Measurements from ENCODE around the gene PLCG2. TPM values are rescaled to one million over a fixed set of nuclear protein-coding genes. Genes with fewer than 3 reads are reported as not detected.

Gene PLCG2
- polyA plus RNA-seq, 1 donor from 2014 or later, result not detected

- TF ChIP-seq EZH2 (IDR thresholded peaks at IDR 0.05; ENCODE audit: borderline replicate concordance, insufficient read depth, low read length, poor library complexity, severe bottlenecking) (no peak), CTCF (IDR thresholded peaks at IDR 0.05; ENCODE audit: poor library complexity, severe bottlenecking) (no peak), EP300 (conservative IDR thresholded peaks at IDR 0.05; ENCODE audit: poor library complexity, severe bottlenecking) (no peak), POLR2AphosphoS5 (IDR thresholded peaks at IDR 0.05) (no peak), MXI1 (conservative IDR thresholded peaks at IDR 0.05; ENCODE audit: poor library complexity, severe bottlenecking) (no peak), TAF1 (IDR thresholded peaks at IDR 0.05; ENCODE audit: low read depth) (no peak), SMC3 (conservative IDR thresholded peaks at IDR 0.05; ENCODE audit: poor library complexity) (no peak), REST (IDR thresholded peaks at IDR 0.05; ENCODE audit: borderline replicate concordance) (no peak), RAD21 (conservative IDR thresholded peaks at IDR 0.05) (no peak)
- Histone ChIP-seq H3K9ac (ENCODE audit: low read length) (no peak overlapping the region), H3K9me2 (ENCODE audit: insufficient read depth, low read length) (no peaks in the 10 kb centered on the region), H3K4me3 (ENCODE audit: low read length) (no peak overlapping the region), H3K27me3 (ENCODE audit: insufficient read depth, low read depth, low read length) (no peaks in the 10 kb centered on the region), H3K36me3 (ENCODE audit: insufficient read depth, low read length) (no peaks in the 10 kb centered on the region), H3K79me2 (replicated peaks; ENCODE audit: insufficient read depth, low read length) (no peaks in the 10 kb centered on the region), H3K27ac (ENCODE audit: low read length) (no peak overlapping the region), H3F3A (ENCODE audit: insufficient read depth, low read length, poor library complexity, severe bottlenecking) (no peaks in the 10 kb centered on the region), H4K20me1 (ENCODE audit: insufficient read depth) (no peaks in the 10 kb centered on the region), H3K4me2 (ENCODE audit: low read length) (no peak overlapping the region), H2AFZ (ENCODE audit: low read depth, low read length) (no peak overlapping the region), H3K9me3 (ENCODE audit: low read length) (no peaks in the 10 kb centered on the region)
Measured at GRCh38 chr16:81967358-81967757, 188.3 kb downstream of the PLCG2 start.

GRCh38 chr16:81971853-81972252 lies 192.8 kb downstream of the PLCG2 start:
- no peak overlapping the region for H3K4me2 ChIP-seq (ENCODE audit: low read length)
- H3K9ac ChIP-seq (ENCODE audit: low read length), result no peak overlapping the region
- no peak overlapping the region for H3K27ac ChIP-seq (ENCODE audit: low read length)
- H4K20me1 ChIP-seq (ENCODE audit: insufficient read depth), result no peaks in the 10 kb centered on the region
- no peaks in the 10 kb centered on the region for H3K9me3 ChIP-seq (ENCODE audit: low read length)
- H2AFZ ChIP-seq (ENCODE audit: low read depth, low read length), result no peak overlapping the region
- H3K27me3 ChIP-seq (ENCODE audit: insufficient read depth, low read depth, low read length), result no peaks in the 10 kb centered on the region
- no peaks in the 10 kb centered on the region for H3K9me2 ChIP-seq (ENCODE audit: insufficient read depth, low read length)
- H3K79me2 ChIP-seq (replicated peaks; ENCODE audit: insufficient read depth, low read length), result no peaks in the 10 kb centered on the region
- H3K36me3 ChIP-seq (ENCODE audit: insufficient read depth, low read length), result no peaks in the 10 kb centered on the region
- H3F3A ChIP-seq (ENCODE audit: insufficient read depth, low read length, poor library complexity, severe bottlenecking), result no peaks in the 10 kb centered on the region
- TF ChIP-seq REST (IDR thresholded peaks at IDR 0.05; ENCODE audit: borderline replicate concordance) (no peak), POLR2AphosphoS5 (IDR thresholded peaks at IDR 0.05) (no peak), TAF1 (IDR thresholded peaks at IDR 0.05; ENCODE audit: low read depth) (no peak), SMC3 (conservative IDR thresholded peaks at IDR 0.05; ENCODE audit: poor library complexity) (no peak), RAD21 (conservative IDR thresholded peaks at IDR 0.05) (no peak), EZH2 (IDR thresholded peaks at IDR 0.05; ENCODE audit: borderline replicate concordance, insufficient read depth, low read length, poor library complexity, severe bottlenecking) (no peak), EP300 (conservative IDR thresholded peaks at IDR 0.05; ENCODE audit: poor library complexity, severe bottlenecking) (no peak), MXI1 (conservative IDR thresholded peaks at IDR 0.05; ENCODE audit: poor library complexity, severe bottlenecking) (no peak), CTCF (IDR thresholded peaks at IDR 0.05; ENCODE audit: poor library complexity, severe bottlenecking) (no peak)
- no peak overlapping the region for H3K4me3 ChIP-seq (ENCODE audit: low read length)
